HL-60 (cell line): ENCODE measurements around the gene GNAT1.

ENCODE experiments used
- CTCF ChIP-seq: IDR thresholded peaks from one replicate; pipeline ENCODE4 v1.5.1; 2011; ENCODE audit warnings: low read length, control low read depth, inconsistent platforms; ENCODE audit not compliant: insufficient read depth
- GABPA ChIP-seq: IDR thresholded peaks from 2 replicates; pipeline ENCODE4 v1.6.1; 2012; ENCODE audit warnings: low read depth
- POLR2AphosphoS5 ChIP-seq: IDR thresholded peaks from 2 replicates; pipeline ENCODE4 v1.6.1; 2012; ENCODE audit warnings: low read depth
- REST ChIP-seq: IDR thresholded peaks from 2 replicates; pipeline ENCODE4 v1.6.1; 2012; ENCODE audit warnings: low read depth; ENCODE audit not compliant: insufficient replicate concordance

GRCh38 chr3:50158530-50159146, 32.8 kb upstream of the GNAT1 start:
- TF ChIP-seq CTCF (no peak), POLR2AphosphoS5 (no peak), GABPA (no peak), REST (no peak)
